ENCODE results near the gene EPHA8. TPM values are rescaled to one million over a fixed set of nuclear protein-coding genes. Genes with fewer than 3 reads are reported as not detected.

The EPHA8 gene
- total RNA-seq, 1 donor from 2014 or later: not detected

GRCh38 chr1:22652881-22653316, 89.6 kb downstream of the EPHA8 start, which contains the start of gene C1QB:
Gene C1QB (plus strand): TSS chr1:22653236. CDS start chr1:22659463, 6,227 bp downstream.
- Mint-ChIP-seq H3K27ac (ENCODE audit: unreplicated experiment) (no peak within 1 kb of the TSS), H3K27me3 (ENCODE audit: low read depth) (peaks cover 49% of the 10 kb centered on the region), H3K36me3 (ENCODE audit: low read depth) (no peaks in the 10 kb centered on the region), H3K4me1 (ENCODE audit: low read depth) (no peaks in the 10 kb centered on the region), H3K9me3 (ENCODE audit: low read depth) (no peaks in the 10 kb centered on the region), H3K4me3 (ENCODE audit: unreplicated experiment) (no peak within 1 kb of the TSS)
- no peak for TF ChIP-seq CTCF (IDR thresholded peaks at IDR 0.05)
- no peak for DNase-seq (ENCODE audit: low spot score)

Small RNA genes lying within 50 kb of the gene (microRNA-seq; reads per million reads assigned to microRNA genes)
- not detected for gene MIR6127 (ENCODE audit: borderline number of aligned reads)

Other genes starting within 250 kb of the EPHA8 start
- 15.9 to 20.6 TPM (median 16.3 TPM) in 3 replicates for gene ZBTB40, start 111.6 kb upstream of the EPHA8 start, total RNA-seq
- gene C1QA, start 73.1 kb downstream of the EPHA8 start, total RNA-seq: not detected in 3 replicates
- gene C1QC, start 80.1 kb downstream of the EPHA8 start, total RNA-seq: not detected in 3 replicates
- gene C1QB, start 89.7 kb downstream of the EPHA8 start, total RNA-seq: not detected in 3 replicates
- gene EPHB2, start 147.3 kb downstream of the EPHA8 start, total RNA-seq: 44.6 to 57.5 TPM (median 48.0 TPM) in 3 replicates

All from chondrocyte (in vitro differentiated cells).